Measurements from ENCODE around the gene MRTFA. TPM values are rescaled to one million over a fixed set of nuclear protein-coding genes. Genes with fewer than 3 reads are reported as not detected.
"Not testable (repeated sequence)": the region's sequence is repeated elsewhere in the genome, so short reads cannot be mapped to it uniquely, and the experiment has no call there.

Gene MRTFA
- total RNA-seq, 4 donors from 2014 or later: 45.5 to 90.2 (median 78.3) TPM

DNA sequence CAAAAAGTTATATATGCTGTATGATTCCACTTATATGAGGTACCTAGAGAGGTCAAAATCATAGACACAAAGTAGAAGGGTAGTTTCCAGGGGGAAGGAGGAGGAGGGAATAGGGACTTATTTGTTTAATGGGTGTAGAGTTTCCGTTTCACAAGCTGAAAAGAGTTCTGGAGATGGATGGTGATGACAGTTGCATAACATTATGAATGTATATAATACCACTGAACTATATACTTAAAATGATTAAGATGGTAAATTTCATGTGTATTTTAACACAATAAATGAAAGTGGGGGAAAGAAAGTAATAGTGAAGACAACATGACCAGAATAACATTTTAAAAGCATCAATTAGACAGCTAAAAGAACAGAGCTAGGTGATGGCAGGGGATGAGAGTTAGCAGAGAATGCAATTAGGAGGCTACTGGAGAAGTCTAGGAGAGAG, 51.2 kb downstream of the MRTFA start:
- WGBS, 2 donors (ENCODE audit: low coverage in 1 of 2): 10 to 71% methylated on average over 1 of the region's 1 CpG
- H3K27me3 ChIP-seq: no peaks in the 10 kb centered on the region
- TF ChIP-seq POLR2A (IDR thresholded peaks at IDR 0.05): no peak
- TF ChIP-seq EP300 (IDR thresholded peaks at IDR 0.05): no peak

DNA sequence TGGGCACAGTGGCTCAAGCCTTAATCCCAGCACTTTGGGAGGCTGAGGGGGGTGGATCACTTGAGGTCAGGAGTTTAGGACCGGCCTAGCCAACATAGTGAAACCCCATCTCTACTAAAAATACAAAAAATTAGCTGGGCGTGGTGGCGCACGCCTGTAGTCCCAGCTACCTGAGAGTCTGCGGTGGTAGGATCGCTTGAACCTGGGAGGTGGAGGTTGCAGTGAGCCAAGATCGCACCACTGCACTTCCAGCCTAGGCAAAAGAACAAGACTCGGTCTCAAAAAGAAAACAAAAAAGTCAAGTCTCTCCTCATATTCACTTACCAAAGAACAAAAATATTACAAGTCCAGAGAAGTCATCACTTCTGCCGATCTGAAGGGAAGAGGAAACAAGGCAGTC, 51.8 kb downstream of the MRTFA start:
- H3K4me1 ChIP-seq, H3K4me3 ChIP-seq, H3K9me3 ChIP-seq, H3K27ac ChIP-seq, H3K27me3 ChIP-seq, ATAC-seq: not testable (repeated sequence)
- peaks cover 0 to 11% of the 10 kb centered on the region in 2 donors for H3K36me3 ChIP-seq
- 97% methylated on average over 7 to 9 of the region's 9 CpGs for WGBS, 2 donors (ENCODE audit: low coverage in 1 of 2)

More for the DNA sequence above, 51.2 kb downstream of the MRTFA start:
- Histone ChIP-seq H3K4me3 (no peak overlapping the region), H3K27ac (no peak overlapping the region), H3K4me1 (no peaks in the 10 kb centered on the region), H3K9me3 (no peaks in the 10 kb centered on the region), H3K36me3 (peaks cover 0 to 16% of the 10 kb centered on the region in 2 donors)
- no peak for ATAC-seq

DNA sequence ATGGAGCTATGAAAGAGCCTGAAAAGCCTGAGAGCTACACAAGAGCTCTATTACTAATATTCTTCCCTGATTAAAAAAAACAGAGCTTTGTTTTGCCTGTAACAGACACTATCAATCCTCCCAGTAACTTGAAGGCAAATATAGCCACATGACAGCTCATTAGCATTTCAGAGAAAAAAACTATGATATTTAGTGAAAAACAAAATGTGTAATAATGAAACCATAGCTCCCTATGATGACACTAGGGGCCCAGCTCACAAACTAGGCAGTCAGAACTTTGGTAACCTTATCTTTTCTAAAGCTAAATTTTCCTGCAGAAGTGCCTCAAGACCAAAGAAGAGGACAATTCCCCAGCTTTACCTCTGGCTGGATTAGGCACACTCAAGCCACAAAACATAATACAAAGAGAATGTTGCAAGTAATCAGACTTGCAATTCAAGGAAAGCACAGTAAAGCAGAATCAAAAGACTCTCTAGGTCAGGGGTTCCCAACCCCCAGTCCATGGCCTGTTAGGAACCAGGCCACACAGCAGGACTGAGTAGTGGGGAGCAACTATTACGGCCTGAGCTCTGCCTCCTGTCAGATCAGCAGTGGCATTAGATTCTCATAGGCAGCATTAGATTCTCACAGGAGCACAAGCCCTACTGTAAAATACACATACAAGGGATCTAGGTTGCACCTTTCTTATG, 53.3 kb downstream of the MRTFA start:
- Histone ChIP-seq H3K4me3 (no peak overlapping the region), H3K4me1 (no peaks in the 10 kb centered on the region), H3K36me3 (peaks cover 0 to 9% of the 10 kb centered on the region in 2 donors), H3K27ac (no peak overlapping the region), H3K27me3 (no peaks in the 10 kb centered on the region), H3K9me3 (no peaks in the 10 kb centered on the region)
- 86% methylated on average over 1 of the region's 1 CpG; no CpG with 5 or more reads in 1 of the 2 donors for WGBS, 2 donors (ENCODE audit: low coverage in 1 of 2)
- ATAC-seq: no peak
- TF ChIP-seq POLR2A (IDR thresholded peaks at IDR 0.05) (no peak), POLR2AphosphoS5 (IDR thresholded peaks at IDR 0.05) (no peak), EP300 (IDR thresholded peaks at IDR 0.05) (no peak)
- TF ChIP-seq, protein P1, sequence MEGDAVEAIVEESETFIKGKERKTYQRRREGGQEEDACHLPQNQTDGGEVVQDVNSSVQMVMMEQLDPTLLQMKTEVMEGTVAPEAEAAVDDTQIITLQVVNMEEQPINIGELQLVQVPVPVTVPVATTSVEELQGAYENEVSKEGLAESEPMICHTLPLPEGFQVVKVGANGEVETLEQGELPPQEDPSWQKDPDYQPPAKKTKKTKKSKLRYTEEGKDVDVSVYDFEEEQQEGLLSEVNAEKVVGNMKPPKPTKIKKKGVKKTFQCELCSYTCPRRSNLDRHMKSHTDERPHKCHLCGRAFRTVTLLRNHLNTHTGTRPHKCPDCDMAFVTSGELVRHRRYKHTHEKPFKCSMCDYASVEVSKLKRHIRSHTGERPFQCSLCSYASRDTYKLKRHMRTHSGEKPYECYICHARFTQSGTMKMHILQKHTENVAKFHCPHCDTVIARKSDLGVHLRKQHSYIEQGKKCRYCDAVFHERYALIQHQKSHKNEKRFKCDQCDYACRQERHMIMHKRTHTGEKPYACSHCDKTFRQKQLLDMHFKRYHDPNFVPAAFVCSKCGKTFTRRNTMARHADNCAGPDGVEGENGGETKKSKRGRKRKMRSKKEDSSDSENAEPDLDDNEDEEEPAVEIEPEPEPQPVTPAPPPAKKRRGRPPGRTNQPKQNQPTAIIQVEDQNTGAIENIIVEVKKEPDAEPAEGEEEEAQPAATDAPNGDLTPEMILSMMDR (IDR thresholded peaks at IDR 0.05): no peak

DNA sequence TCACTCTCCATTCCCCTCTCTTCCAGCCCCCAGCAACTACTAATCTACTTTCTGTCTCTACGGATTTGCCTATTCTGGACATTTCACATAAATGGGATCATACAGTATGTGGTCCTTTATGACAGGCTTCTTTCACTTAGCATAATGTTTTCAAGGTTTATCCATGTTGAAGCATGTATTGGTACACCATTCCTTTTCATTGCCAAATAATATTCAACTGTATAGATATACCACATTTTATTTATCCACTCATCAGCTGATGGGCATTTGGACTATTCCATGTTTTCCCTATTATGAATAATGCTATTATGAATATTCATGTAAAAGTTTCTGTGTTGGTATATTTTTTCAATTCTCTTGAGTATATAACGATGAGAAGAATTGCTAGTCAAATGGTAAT, 54.5 kb downstream of the MRTFA start:
- peaks cover 0 to 9% of the 10 kb centered on the region in 2 donors for H3K36me3 ChIP-seq
- TF ChIP-seq, protein P1 (IDR thresholded peaks at IDR 0.05): no peak
- no peaks in the 10 kb centered on the region for H3K9me3 ChIP-seq
- H3K27me3 ChIP-seq: no peaks in the 10 kb centered on the region
- H3K27ac ChIP-seq: no peak overlapping the region
- no peak for ATAC-seq
- no peaks in the 10 kb centered on the region for H3K4me1 ChIP-seq
- 95 to 100% methylated on average over 2 of the region's 2 CpGs for WGBS, 2 donors (ENCODE audit: low coverage in 1 of 2)
- no peak overlapping the region for H3K4me3 ChIP-seq

DNA sequence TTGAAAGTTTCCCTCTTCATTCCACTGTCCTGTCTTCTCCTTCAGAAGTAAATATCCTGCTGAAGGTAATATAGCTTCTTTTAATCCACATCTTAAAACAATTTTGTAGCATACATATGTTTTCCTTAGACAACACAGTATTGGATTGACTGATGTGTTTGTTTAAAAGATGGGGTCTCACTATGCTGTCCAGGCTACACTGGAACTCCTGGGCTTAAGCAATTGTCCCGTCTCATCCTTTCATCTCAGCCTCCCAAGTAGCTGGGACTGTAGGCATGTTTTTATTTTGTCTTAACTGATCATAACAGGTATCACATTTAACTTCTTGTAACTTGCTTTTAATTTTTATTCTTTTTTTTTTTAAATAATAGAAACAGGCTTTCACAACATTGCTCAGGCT, 55.9 kb downstream of the MRTFA start:
- no peak overlapping the region for H3K4me3 ChIP-seq
- no peaks in the 10 kb centered on the region for H3K4me1 ChIP-seq
- no peaks in the 10 kb centered on the region for H3K27me3 ChIP-seq
- peaks cover 0 to 5% of the 10 kb centered on the region in 2 donors for H3K36me3 ChIP-seq
- ATAC-seq: no peak
- H3K27ac ChIP-seq: no peak overlapping the region
- WGBS, 2 donors (ENCODE audit: low coverage in 1 of 2): 92 to 100% methylated on average over 1 of the region's 1 CpG
- no peaks in the 10 kb centered on the region for H3K9me3 ChIP-seq
- TF ChIP-seq POLR2A (IDR thresholded peaks at IDR 0.05) (no peak), POLR2AphosphoS5 (IDR thresholded peaks at IDR 0.05) (no peak), EP300 (IDR thresholded peaks at IDR 0.05) (no peak)
- TF ChIP-seq, protein P1 (IDR thresholded peaks at IDR 0.05): no peak

DNA sequence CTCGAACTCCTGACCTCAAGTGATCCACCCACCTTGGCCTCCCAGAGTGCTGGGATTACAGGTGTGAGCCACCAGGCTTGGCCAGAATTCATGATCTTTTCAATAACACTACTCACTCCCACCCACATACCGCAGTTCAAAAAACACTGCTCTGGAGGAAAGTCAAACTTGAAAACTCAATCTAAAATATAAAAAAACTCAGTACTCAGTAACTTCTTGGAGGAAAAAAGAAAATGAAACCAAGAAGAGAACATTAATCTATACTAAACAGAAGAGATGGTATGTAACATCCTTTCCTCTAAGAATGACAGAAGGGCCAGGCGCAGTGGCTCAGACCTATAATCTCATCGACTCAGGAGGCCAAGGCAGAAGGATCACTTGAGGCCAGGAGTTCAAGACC, 58.3 kb downstream of the MRTFA start:
- ATAC-seq: no peak
- 81 to 85% methylated on average over 3 to 4 of the region's 4 CpGs for WGBS, 2 donors (ENCODE audit: low coverage in 1 of 2)
- no peaks in the 10 kb centered on the region for H3K9me3 ChIP-seq
- H3K36me3 ChIP-seq: no peaks in the 10 kb centered on the region
- TF ChIP-seq POLR2A (IDR thresholded peaks at IDR 0.05): no peak
- no peak for TF ChIP-seq EP300 (IDR thresholded peaks at IDR 0.05)
- TF ChIP-seq POLR2AphosphoS5 (IDR thresholded peaks at IDR 0.05): no peak
- TF ChIP-seq, protein P1 (IDR thresholded peaks at IDR 0.05): no peak
- H3K27me3 ChIP-seq: no peaks in the 10 kb centered on the region
- no peak overlapping the region for H3K27ac ChIP-seq
- no peak overlapping the region for H3K4me3 ChIP-seq
- peaks cover 0 to 5% (median 0%) of the 10 kb centered on the region in 3 donors for H3K4me1 ChIP-seq
